Ecto neural progenitor cell (in vitro differentiated cells): Measurements from ENCODE around the gene SFMBT1.

Source experiments
- DNase-seq: peaks from one replicate; pipeline ENCODE4 v3.0.0-alpha.2; 2018; ENCODE audit warnings: low spot score

Gene SFMBT1

GRCh38 chr3:52915294-52915693 lies 130.6 kb downstream of the SFMBT1 start:
- DNase-seq: no peak

- no peak for DNase-seq
These were observed 132.8 kb downstream of the SFMBT1 start for GRCh38 chr3:52912885-52913731.

GRCh38 chr3:52910823-52911222 lies 135.1 kb downstream of the SFMBT1 start:
- DNase-seq: no peak

GRCh38 chr3:52907497-52907896 lies 138.4 kb downstream of the SFMBT1 start:
- no peak for DNase-seq

- DNase-seq: no peak
These were observed 141.3 kb downstream of the SFMBT1 start for GRCh38 chr3:52904552-52904951.

GRCh38 chr3:52904000-52904399 lies 141.9 kb downstream of the SFMBT1 start:
- DNase-seq: no peak

- peak; percentile 92 for DNase-seq
These were observed 148.4 kb downstream of the SFMBT1 start, which contains the start of gene STIMATE for GRCh38 chr3:52897130-52898122. Gene STIMATE, minus strand, starts transcription at chr3:52897548. Its CDS starts 98 bp downstream, at chr3:52897450.

GRCh38 chr3:52896613-52897012 lies 149.3 kb downstream of the SFMBT1 start:
- DNase-seq: no peak

- no peak for DNase-seq
These were observed 149.7 kb downstream of the SFMBT1 start for GRCh38 chr3:52896151-52896550.

- DNase-seq: no peak
These were observed 150.5 kb downstream of the SFMBT1 start for GRCh38 chr3:52895418-52895817.

- no peak for DNase-seq
These were observed 151.1 kb downstream of the SFMBT1 start for GRCh38 chr3:52894756-52895155.

GRCh38 chr3:52893723-52894122 lies 152.2 kb downstream of the SFMBT1 start:
- DNase-seq: no peak

GRCh38 chr3:52892625-52893311 lies 153.1 kb downstream of the SFMBT1 start:
- DNase-seq: no peak

- DNase-seq: no peak
These were observed 153.6 kb downstream of the SFMBT1 start for GRCh38 chr3:52892290-52892624.

GRCh38 chr3:52891615-52892081 lies 154.2 kb downstream of the SFMBT1 start:
- DNase-seq: no peak

- no peak for DNase-seq
These were observed 154.7 kb downstream of the SFMBT1 start for GRCh38 chr3:52891164-52891563.

GRCh38 chr3:52890735-52891134 lies 155.1 kb downstream of the SFMBT1 start:
- DNase-seq: no peak

- DNase-seq: no peak
These were observed 156.0 kb downstream of the SFMBT1 start for GRCh38 chr3:52889901-52890300.

GRCh38 chr3:52887166-52887565 lies 158.7 kb downstream of the SFMBT1 start:
- no peak for DNase-seq

- no peak for DNase-seq
These were observed 159.7 kb downstream of the SFMBT1 start for GRCh38 chr3:52886049-52886730.

- no peak for DNase-seq
These were observed 163.5 kb downstream of the SFMBT1 start for GRCh38 chr3:52882377-52882776.
